ENCODE data around the gene CSRNP3.

CSRNP3 gene

DNA sequence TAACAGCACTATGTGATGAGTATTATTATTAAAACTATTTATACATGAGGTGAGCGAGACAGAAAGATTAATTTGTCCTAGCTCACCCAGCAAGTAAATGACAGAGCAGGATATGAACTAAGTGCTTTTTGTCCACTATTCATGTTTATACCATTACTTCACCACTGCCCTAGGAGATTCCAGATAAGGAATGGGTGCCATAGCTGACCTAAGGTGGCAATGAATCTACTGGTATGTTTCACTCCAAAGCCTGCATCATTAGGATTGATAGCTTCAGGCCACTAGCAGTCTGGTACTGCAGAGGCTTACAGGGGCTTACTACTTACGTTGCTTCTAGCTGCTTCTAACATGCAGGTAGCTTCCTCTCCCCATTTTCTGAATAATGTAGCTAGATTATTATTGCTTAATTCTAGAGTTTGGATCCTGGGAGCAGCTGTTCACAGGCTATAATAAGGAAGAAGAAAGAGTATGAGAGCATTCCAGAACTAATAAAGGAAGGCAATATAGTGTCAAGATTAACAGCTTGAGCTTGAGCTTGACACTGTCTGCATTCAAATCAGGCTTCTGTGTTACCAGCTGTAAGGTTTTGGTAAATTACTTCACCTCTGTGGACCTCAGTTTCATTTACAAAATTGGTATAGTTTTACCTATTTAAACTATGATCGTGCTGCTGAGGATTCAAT, 170.9 kb downstream of the CSRNP3 start:
- peak; percentile 3 for DNase-seq (ENCODE audit: low read depth)
- TF ChIP-seq, protein P1, sequence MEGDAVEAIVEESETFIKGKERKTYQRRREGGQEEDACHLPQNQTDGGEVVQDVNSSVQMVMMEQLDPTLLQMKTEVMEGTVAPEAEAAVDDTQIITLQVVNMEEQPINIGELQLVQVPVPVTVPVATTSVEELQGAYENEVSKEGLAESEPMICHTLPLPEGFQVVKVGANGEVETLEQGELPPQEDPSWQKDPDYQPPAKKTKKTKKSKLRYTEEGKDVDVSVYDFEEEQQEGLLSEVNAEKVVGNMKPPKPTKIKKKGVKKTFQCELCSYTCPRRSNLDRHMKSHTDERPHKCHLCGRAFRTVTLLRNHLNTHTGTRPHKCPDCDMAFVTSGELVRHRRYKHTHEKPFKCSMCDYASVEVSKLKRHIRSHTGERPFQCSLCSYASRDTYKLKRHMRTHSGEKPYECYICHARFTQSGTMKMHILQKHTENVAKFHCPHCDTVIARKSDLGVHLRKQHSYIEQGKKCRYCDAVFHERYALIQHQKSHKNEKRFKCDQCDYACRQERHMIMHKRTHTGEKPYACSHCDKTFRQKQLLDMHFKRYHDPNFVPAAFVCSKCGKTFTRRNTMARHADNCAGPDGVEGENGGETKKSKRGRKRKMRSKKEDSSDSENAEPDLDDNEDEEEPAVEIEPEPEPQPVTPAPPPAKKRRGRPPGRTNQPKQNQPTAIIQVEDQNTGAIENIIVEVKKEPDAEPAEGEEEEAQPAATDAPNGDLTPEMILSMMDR (IDR thresholded peaks at IDR 0.05; ENCODE audit: insufficient read depth, low read depth, low read length, missing control alignments) = no peak
- no peak overlapping the region for H3K4me3 ChIP-seq (ENCODE audit: low read length)

DNA sequence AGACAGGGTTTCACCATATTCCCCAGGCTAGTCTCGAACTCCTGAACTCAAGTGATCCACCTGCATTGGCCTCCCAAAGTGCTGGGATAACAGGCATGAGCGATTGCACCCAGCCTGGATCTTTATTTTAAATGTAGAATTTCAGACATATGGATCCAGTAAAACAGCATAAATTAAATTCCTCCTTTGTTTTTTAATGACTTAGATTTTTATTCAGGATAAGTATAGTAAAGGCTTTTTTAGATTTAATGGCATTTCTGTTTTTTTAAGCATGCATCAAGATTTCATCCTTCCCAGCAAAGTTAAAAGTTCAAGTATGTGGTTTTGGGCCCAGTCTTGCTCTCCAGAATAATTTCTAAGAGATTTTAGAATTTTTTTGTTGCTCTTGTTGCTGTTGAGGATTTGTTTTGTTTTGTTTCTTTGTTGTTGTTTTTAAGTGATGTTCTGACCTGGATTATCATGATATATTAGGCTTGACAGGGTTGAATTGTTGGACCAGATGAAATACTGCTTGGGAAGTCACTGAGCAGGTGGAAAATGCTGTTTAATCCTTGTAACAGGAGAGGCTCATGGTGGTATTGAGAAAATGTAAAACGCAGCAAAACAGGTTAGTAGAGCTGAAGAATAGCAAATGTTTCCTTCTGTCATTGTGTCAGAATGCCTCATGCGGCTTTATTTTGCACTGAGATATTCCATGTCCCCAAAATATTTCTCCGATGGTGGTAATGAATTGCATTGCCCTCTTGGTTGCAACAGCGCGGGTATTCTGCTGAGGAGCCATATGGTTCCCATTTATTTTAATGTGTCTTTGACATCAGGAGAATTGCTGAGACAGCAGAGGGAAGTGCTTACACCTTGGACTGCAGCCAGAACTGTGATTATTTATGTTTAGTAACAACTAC, 176.7 kb downstream of the CSRNP3 start:
- DNase-seq (ENCODE audit: low read depth) = no peak
- no peak overlapping the region for H3K4me3 ChIP-seq (ENCODE audit: low read length)
- TF ChIP-seq, protein P1 (IDR thresholded peaks at IDR 0.05; ENCODE audit: insufficient read depth, low read depth, low read length, missing control alignments) = no peak

DNA sequence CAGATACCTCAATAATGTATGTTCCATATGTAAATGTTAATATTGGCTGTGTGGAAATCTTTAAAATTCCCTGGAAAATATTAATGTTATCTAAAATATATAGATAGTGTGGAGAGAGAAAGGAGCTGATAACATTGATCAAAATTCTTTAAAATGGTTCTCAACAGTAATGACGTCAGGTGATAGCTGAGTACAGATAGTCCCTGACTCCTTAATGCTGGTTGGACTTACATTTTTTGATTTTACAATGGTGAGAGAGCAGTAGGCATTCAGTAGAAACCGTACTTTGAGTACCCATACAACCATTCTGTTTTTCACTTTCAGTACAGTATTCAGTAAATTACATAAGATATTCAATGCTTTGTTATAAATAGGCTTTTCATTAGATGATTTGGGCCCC, 177.9 kb downstream of the CSRNP3 start:
- DNase-seq (ENCODE audit: low read depth) = no peak
- no peak overlapping the region for H3K4me3 ChIP-seq (ENCODE audit: low read length)
- TF ChIP-seq, protein P1 (IDR thresholded peaks at IDR 0.05; ENCODE audit: insufficient read depth, low read depth, low read length, missing control alignments) = no peak

DNA sequence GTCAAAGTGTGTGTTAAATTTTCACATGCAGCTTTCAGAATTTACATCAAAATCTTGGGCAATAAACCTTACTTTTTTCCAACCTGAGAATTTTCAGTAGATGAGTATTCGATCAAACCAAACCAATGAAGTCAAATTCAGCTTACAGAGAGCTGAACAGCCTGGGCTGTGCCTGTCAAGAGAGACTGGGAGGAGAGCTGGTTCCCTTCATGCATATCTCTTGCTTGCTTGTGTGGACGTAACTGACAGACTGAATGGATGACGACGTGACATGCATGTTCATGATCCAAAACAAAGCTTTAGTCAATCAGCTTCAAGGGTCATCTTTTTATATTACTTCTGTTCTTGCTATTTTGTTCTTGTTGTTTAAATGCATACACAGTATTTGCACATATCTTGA, 179.3 kb downstream of the CSRNP3 start:
- H3K4me3 ChIP-seq (ENCODE audit: low read length) = no peak overlapping the region
- DNase-seq (ENCODE audit: low read depth) = no peak
- TF ChIP-seq, protein P1 (IDR thresholded peaks at IDR 0.05; ENCODE audit: insufficient read depth, low read depth, low read length, missing control alignments) = no peak

DNA sequence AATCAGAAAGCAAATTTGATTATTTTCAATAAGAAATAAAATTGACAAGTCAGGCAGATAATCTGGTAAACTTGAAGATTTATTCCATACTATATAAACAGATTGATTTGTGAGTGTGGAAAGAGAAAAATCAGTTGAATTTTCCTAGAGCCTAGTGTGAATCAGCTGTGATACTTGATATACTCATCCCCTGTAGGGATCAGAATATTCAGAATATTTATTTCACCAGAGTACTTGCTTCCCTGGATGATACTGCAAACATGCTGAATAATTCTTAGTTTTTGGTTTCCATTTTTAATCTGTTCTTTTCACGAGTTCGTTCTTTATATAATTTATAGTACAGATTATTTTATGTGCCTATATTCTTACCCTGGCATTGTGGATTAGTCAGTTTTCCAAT, 181.7 kb downstream of the CSRNP3 start:
- DNase-seq (ENCODE audit: low read depth) = no peak
- H3K4me3 ChIP-seq (ENCODE audit: low read length) = no peak overlapping the region
- TF ChIP-seq, protein P1 (IDR thresholded peaks at IDR 0.05; ENCODE audit: insufficient read depth, low read depth, low read length, missing control alignments) = no peak

DNA sequence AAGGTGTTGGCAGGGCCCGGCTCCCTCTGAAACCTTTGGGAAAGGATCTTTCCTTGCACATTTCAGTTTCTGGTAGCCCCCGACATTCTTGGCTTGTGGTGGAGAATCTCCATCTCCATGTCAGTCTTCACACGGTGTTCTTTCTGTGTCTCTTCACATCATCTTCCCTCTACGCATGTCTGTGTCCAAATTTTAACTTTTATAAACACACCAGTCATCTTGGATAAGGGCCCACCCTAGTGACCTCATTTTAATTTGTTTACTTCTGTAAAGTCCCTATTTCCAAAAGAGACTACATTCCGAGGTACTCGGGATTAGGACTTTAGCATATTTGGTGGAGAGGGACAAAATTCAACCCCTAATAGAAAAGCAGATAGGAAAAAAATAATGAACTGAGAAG, 186.2 kb downstream of the CSRNP3 start:
- H3K4me3 ChIP-seq (ENCODE audit: low read length) = no peak overlapping the region
- TF ChIP-seq, protein P1 (IDR thresholded peaks at IDR 0.05; ENCODE audit: insufficient read depth, low read depth, low read length, missing control alignments) = no peak
- no peak for DNase-seq (ENCODE audit: low read depth)
